AG10803 (cell line): ENCODE data around the gene MIF4GD.

ENCODE experiments used
- DNase-seq: peaks from one replicate; pipeline ENCODE4 v3.0.0; 2010; ENCODE audit warnings: low read depth
- H3K4me3 ChIP-seq: 2 replicates; pipeline ENCODE4 v1.5.1; 2011; ENCODE audit warnings: mild to moderate bottlenecking, low read length, control low read depth
- CTCF ChIP-seq: conservative IDR thresholded peaks from 2 replicates; pipeline ENCODE4 v1.5.1; 2011; ENCODE audit warnings: mild to moderate bottlenecking, low read length, control low read depth, inconsistent platforms

The MIF4GD gene

GRCh38 chr17:75228847-75229246 lies 42.2 kb downstream of the MIF4GD start:
- DNase-seq, result no peak
- H3K4me3 ChIP-seq, result no peak overlapping the region
- no peak for TF ChIP-seq CTCF

GRCh38 chr17:75228305-75228704 lies 42.7 kb downstream of the MIF4GD start:
- DNase-seq, result no peak
- H3K4me3 ChIP-seq, result no peak overlapping the region
- no peak for TF ChIP-seq CTCF

GRCh38 chr17:75227729-75228128 lies 43.3 kb downstream of the MIF4GD start:
- TF ChIP-seq CTCF, result no peak
- H3K4me3 ChIP-seq, result no peak overlapping the region
- DNase-seq, result no peak

GRCh38 chr17:75225016-75225415 lies 46.0 kb downstream of the MIF4GD start:
- TF ChIP-seq CTCF, result no peak
- no peak overlapping the region for H3K4me3 ChIP-seq
- no peak for DNase-seq

- H3K4me3 ChIP-seq, result no peak overlapping the region
- TF ChIP-seq CTCF, result no peak
- no peak for DNase-seq
Observed at GRCh38 chr17:75219815-75220214, 51.2 kb downstream of the MIF4GD start.

- DNase-seq, result no peak
- TF ChIP-seq CTCF, result no peak
- no peak overlapping the region for H3K4me3 ChIP-seq
Observed at GRCh38 chr17:75218131-75218530, 52.9 kb downstream of the MIF4GD start.
